Right hindlimb (tissue), 1 donor: Measurements from ENCODE around the gene RFPL4A.
A peak's percentile ranks its signal among the peaks of the same experiment; 100 is the strongest.

Source experiments
- DNase-seq: peaks from one replicate; pipeline ENCODE4 v3.0.0-alpha.2; 2018

RFPL4A gene

GRCh38 chr19:55809381-55810058 is 50.6 kb downstream of the RFPL4A start:
- DNase-seq: peak; percentile 21

DNA sequence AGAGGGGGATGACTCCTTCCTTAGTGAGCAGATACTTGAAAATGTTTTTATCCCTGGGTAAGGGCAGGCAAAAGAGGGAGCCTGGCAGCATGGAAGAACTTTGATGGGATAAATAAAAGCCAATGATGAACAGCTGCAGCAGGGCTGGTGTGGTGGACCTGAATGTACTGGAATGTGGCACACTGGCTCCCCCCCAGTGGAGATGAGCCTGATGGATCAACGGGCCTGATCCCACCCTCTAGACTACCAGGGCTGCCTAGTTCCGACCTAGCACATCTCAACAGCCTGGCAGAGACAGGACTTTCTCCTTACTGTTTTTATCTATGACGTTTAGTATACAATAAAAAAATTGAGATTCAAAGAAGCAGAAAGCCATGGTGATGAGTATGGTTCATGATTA is 52.4 kb downstream of the RFPL4A start:
- DNase-seq: no peak

- no peak for DNase-seq
Observed at GRCh38 chr19:55812449-55812848, 53.6 kb downstream of the RFPL4A start.
